Keratinocyte (primary cell): ENCODE measurements around the gene TSPAN17. TPM values are rescaled to one million over a fixed set of nuclear protein-coding genes. Genes with fewer than 3 reads are reported as not detected.
"Not testable (repeated sequence)": the region's sequence is repeated elsewhere in the genome, so short reads cannot be mapped to it uniquely, and the experiment has no call there.

Experiments used
- DNase-seq: peaks from one replicate; pipeline ENCODE4 v3.0.0-alpha.2; 2011; ENCODE audit warnings: low read depth, missing footprints, low spot score
- FAIRE-seq: peaks from 2 replicates; lab custom pipeline; 2011; peaks lifted over from hg19 to GRCh38; lab: Jason Lieb, UNC
- H2AFZ ChIP-seq: 2 replicates; pipeline ENCODE4 v1.6.0; 2012; ENCODE audit warnings: low read length, control low read depth, inconsistent platforms; ENCODE audit not compliant: control insufficient read depth
- H3K27ac ChIP-seq: 2 replicates; pipeline ENCODE4 v1.5.1; 2011; ENCODE audit warnings: low read length; ENCODE audit not compliant: control insufficient read depth, insufficient read depth
- H3K27me3 ChIP-seq: 3 replicates; pipeline ENCODE4 v1.6.0; 2011; ENCODE audit warnings: low read length; ENCODE audit not compliant: control insufficient read depth, insufficient read depth; ENCODE audit errors: extremely low read depth
- H3K36me3 ChIP-seq, 2 experiments: 2 replicates in 1 of 2; 3 replicates in 1 of 2; pipeline ENCODE4 v1.5.1; 2011; ENCODE audit warnings: low read length in 2 of 2, mild to moderate bottlenecking in 1 of 2; ENCODE audit not compliant: control insufficient read depth in 2 of 2, insufficient read depth in 2 of 2; ENCODE audit errors: extremely low read depth in 1 of 2
- H3K4me1 ChIP-seq: 3 replicates; pipeline ENCODE4 v1.5.1; 2011; ENCODE audit warnings: low read length; ENCODE audit not compliant: control insufficient read depth, insufficient read depth; ENCODE audit errors: extremely low read depth
- H3K4me2 ChIP-seq: 3 replicates; pipeline ENCODE4 v1.6.0; 2011; ENCODE audit warnings: low read depth, low read length; ENCODE audit not compliant: control insufficient read depth, insufficient read depth; ENCODE audit errors: extremely low read depth
- H3K4me3 ChIP-seq, 3 experiments: fragments of 200-600 bp in 1 of 3; sonication (generic) in 1 of 3; 2 replicates in 2 of 3; 3 replicates in 1 of 3; pipeline ENCODE4 v1.5.1; 2011 to 2016; ENCODE audit warnings: low read length in 3 of 3, mild to moderate bottlenecking in 3 of 3, control low read depth in 2 of 3, inconsistent platforms in 1 of 3, low read depth in 1 of 3, mixed read lengths in 1 of 3, mixed run types in 1 of 3, moderate library complexity in 1 of 3; ENCODE audit not compliant: control insufficient read depth in 2 of 3, insufficient read depth in 2 of 3; ENCODE audit errors: extremely low read depth in 1 of 3
- H3K79me2 ChIP-seq: 2 replicates; pipeline ENCODE4 v1.6.0; 2012; ENCODE audit warnings: low read length; ENCODE audit not compliant: control insufficient read depth, insufficient read depth
- H3K9ac ChIP-seq: 3 replicates; pipeline ENCODE4 v1.6.0; 2011; ENCODE audit warnings: low read length; ENCODE audit not compliant: control insufficient read depth, insufficient read depth; ENCODE audit errors: extremely low read depth
- H3K9me1 ChIP-seq: 3 replicates; pipeline ENCODE4 v1.6.0; 2011; ENCODE audit warnings: low read length; ENCODE audit not compliant: control insufficient read depth, insufficient read depth; ENCODE audit errors: extremely low read depth
- H3K9me3 ChIP-seq: 2 replicates; pipeline ENCODE4 v1.5.1; 2012; ENCODE audit warnings: low read depth, low read length; ENCODE audit not compliant: control insufficient read depth
- H4K20me1 ChIP-seq: 3 replicates; pipeline ENCODE4 v1.6.0; 2011; ENCODE audit warnings: low read length; ENCODE audit not compliant: control insufficient read depth, insufficient read depth; ENCODE audit errors: extremely low read depth
- CTCF ChIP-seq, 3 experiments: IDR thresholded peaks in 1 of 3; conservative IDR thresholded peaks in 1 of 3; optimal IDR thresholded peaks in 1 of 3; 2 replicates in 2 of 3; 3 replicates in 1 of 3; pipeline versions ENCODE3 to v1.5.1; 2011; ENCODE audit warnings: low read length in 3 of 3, mild to moderate bottlenecking in 3 of 3, moderate library complexity in 2 of 3, control low read depth in 1 of 3, inconsistent platforms in 1 of 3; ENCODE audit not compliant: insufficient read depth in 2 of 3; ENCODE audit errors: extremely low read depth in 1 of 3
- EZH2 ChIP-seq: IDR thresholded peaks from one replicate; pipeline ENCODE4 v1.6.1; 2012; ENCODE audit warnings: inconsistent platforms, mild to moderate bottlenecking, low read length, moderate library complexity
- dilution Hi-C: fragments of 300-500 bp; cut with MboI; formaldehyde crosslinking; loops from one replicate; pipeline ENCODE4 v1.7.0; 2020; ENCODE audit warnings: low sequenced_read_pairs; ENCODE audit not compliant: extremely low pct_ligation_motif_present
- polyA minus RNA-seq, 3 experiments: library from RNA; depleted of rRNA, polyadenylated mRNA; stranded (reverse); fragments of >200 nt; gene quantifications; 1 replicate in 1 of 3; 2 replicates in 1 of 3; 3 replicates in 1 of 3; pipeline ENCODE4 v1.2.3, GENCODE V29; 2011
- polyA plus RNA-seq, 5 experiments: library from polyadenylated mRNA; depleted of rRNA in 3 of 5; stranded (reverse) in 3 of 5; stranded (forward) in 1 of 5; unstranded in 1 of 5; fragments of >200 nt; gene quantifications; 1 replicate in 1 of 5; 2 replicates in 3 of 5; 3 replicates in 1 of 5; pipeline versions ENCODE4 v1.2.1 to v1.2.3, GENCODE V29; 2011 to 2012; ENCODE audit warnings: missing spikeins in 2 of 5, low read depth in 1 of 5, low replicate concordance in 1 of 5

The TSPAN17 gene, protein sequence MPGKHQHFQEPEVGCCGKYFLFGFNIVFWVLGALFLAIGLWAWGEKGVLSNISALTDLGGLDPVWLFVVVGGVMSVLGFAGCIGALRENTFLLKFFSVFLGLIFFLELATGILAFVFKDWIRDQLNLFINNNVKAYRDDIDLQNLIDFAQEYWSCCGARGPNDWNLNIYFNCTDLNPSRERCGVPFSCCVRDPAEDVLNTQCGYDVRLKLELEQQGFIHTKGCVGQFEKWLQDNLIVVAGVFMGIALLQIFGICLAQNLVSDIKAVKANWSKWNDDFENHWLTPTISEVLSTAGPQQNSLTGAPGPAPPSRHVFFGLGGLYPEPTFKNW
- polyA plus RNA-seq (53.1 to 72.7 TPM (median 57.2 TPM) in 3 replicates), polyA minus RNA-seq (53.3 to 88.0 TPM (median 60.3 TPM) in 3 replicates)
- 3.8 TPM for polyA plus RNA-seq (2011; ENCODE audit: low read depth)
- 33.1 and 58.3 TPM in 2 replicates for polyA plus RNA-seq (2011; cell fraction: cytosol; rRNA removed)
- 59.8 and 61.6 TPM in 2 replicates for polyA plus RNA-seq (2011; cell fraction: nucleus; rRNA removed)
- 23.9 and 59.0 TPM in 2 replicates for polyA plus RNA-seq (2012; ENCODE audit: low replicate concordance)
- polyA minus RNA-seq (2011; cell fraction: cytosol; rRNA and poly(A)+ RNA removed) = 96.5 TPM
- 34.6 and 35.3 TPM in 2 replicates for polyA minus RNA-seq (2011; cell fraction: nucleus; rRNA and poly(A)+ RNA removed)

GRCh38 chr5:176647030-176647842 lies at the start of gene TSPAN17:
Gene TSPAN17 (plus strand): TSS chr5:176647484. CDS start chr5:176647616, 132 bp downstream.
- Histone ChIP-seq H3K79me2 (peaks cover 28% of the 10 kb centered on the region), H3K27me3 (no peaks in the 10 kb centered on the region), H3K4me2 (peak within 1 kb of the TSS; percentile 91), H3K9ac (peak within 1 kb of the TSS; percentile 81), H2AFZ (peak within 1 kb of the TSS; percentile 96), H3K27ac (peak within 1 kb of the TSS; percentile 20), H3K9me3 (no peaks in the 10 kb centered on the region), H3K36me3 (peaks cover 0 to under 1% of the 10 kb centered on the region in 2 experiments), H3K4me1 (peaks cover 15% of the 10 kb centered on the region), H4K20me1 (no peaks in the 10 kb centered on the region), H3K4me3 (peak within 1 kb of the TSS; percentile 78 to 91 (median 81)), H3K9me1 (no peaks in the 10 kb centered on the region)
- peak in 1 of 3 experiments; percentile 26 for TF ChIP-seq CTCF (optimal IDR thresholded peaks at IDR 0.05 in 1 of 3, IDR thresholded peaks at IDR 0.05 in 1 of 3, conservative IDR thresholded peaks at IDR 0.05 in 1 of 3; ENCODE audit: extremely low read depth in 1 of 3, insufficient read depth in 2 of 3, low read length in 3 of 3)
- no peak for TF ChIP-seq EZH2
- dilution Hi-C loops = no loop called here
- DNase-seq = peak; percentile 86
- peak; percentile 73 for FAIRE-seq

DNA sequence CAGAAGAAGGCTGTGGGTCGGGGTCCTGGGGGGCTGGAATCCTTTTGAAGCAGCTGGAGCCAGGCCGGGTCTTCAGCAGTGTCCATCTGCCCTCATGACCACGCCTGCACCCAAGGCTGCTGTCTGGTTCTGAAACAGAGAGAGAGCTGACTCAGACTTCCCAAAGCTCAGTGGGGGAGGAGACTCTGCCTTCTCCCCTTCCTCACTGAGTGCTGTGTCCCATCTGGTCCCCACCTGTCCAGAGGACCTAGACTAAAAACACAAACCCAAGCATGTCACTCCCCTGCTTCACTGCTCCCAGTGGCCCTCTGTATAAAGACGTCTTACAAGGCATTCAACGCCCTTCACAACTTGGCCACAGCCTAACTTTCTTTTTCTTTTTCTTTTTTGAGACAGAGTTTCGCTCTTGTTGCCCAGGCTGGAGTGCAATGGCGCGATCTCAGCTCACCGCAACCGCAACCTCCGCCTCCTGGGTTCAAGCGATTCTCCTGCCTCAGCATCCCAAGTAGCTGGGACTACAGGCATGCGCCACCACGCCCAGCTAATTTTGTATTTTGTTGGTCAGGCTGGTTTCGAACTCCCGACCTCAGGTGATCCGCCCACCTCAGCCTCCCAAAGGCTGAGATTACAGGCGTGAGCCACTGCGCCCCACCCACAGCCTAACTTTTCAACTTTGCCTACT lies 47.4 kb upstream of the TSPAN17 start:
- H3K36me3 ChIP-seq, H3K27me3 ChIP-seq, H4K20me1 ChIP-seq, H3K9me1 ChIP-seq, DNase-seq, H3K4me3 ChIP-seq, dilution Hi-C loops, H3K4me2 ChIP-seq, H3K9ac ChIP-seq, FAIRE-seq, H2AFZ ChIP-seq, H3K79me2 ChIP-seq, H3K9me3 ChIP-seq, H3K27ac ChIP-seq, H3K4me1 ChIP-seq: not testable (repeated sequence)
